H1 (cell line): ENCODE measurements around the gene CKLF. TPM values are rescaled to one million over a fixed set of nuclear protein-coding genes. Genes with fewer than 3 reads are reported as not detected.
A peak's percentile ranks its signal among the peaks of the same experiment; 100 is the strongest.

Experiments used
- EZH2 ChIP-seq: fragments of 200-600 bp; sonication (generic); IDR thresholded peaks from 2 replicates; pipeline ENCODE4 v1.7.1; 2012; ENCODE audit warnings: low read depth, mild to moderate bottlenecking, moderate library complexity, low read length, inconsistent platforms; ENCODE audit not compliant: severe bottlenecking
- SIN3A ChIP-seq, 2 experiments: IDR thresholded peaks in 1 of 2; conservative IDR thresholded peaks in 1 of 2; 2 replicates each; pipeline ENCODE4 v1.6.1; 2011 to 2012; ENCODE audit warnings: low read length in 2 of 2, improper control_type of control experiment in 1 of 2, low read depth in 1 of 2, mild to moderate bottlenecking in 1 of 2
- polyA plus RNA-seq, 7 experiments: library from polyadenylated mRNA; depleted of rRNA in 3 of 7; stranded (reverse) in 5 of 7; unstranded in 2 of 7; fragments of >200 nt in 5 of 7; fragments of 200-250 nt in 2 of 7; gene quantifications; 1 replicate in 5 of 7; 2 replicates in 1 of 7; 4 replicates in 1 of 7; pipeline versions ENCODE4 v1.2.1 to v1.2.3, GENCODE V29; 2011 to 2013; ENCODE audit warnings: missing spikeins in 2 of 7, mixed read lengths in 2 of 7
- total RNA-seq: library from RNA; stranded (reverse); fragmentation: NEBNext Ultra II Directional; extraction: Animal tissue kit (Norgen Biotek cat#: 25700); gene quantifications from 2 replicates; pipeline ENCODE4 v1.2.1, GENCODE V29; 2021

CKLF gene
- total and polyA plus RNA-seq, 2 of the 8 experiments (the other 6 are each of a cell fraction or from before 2014, with no cell fraction given) = 21.1 to 63.5 TPM

DNA sequence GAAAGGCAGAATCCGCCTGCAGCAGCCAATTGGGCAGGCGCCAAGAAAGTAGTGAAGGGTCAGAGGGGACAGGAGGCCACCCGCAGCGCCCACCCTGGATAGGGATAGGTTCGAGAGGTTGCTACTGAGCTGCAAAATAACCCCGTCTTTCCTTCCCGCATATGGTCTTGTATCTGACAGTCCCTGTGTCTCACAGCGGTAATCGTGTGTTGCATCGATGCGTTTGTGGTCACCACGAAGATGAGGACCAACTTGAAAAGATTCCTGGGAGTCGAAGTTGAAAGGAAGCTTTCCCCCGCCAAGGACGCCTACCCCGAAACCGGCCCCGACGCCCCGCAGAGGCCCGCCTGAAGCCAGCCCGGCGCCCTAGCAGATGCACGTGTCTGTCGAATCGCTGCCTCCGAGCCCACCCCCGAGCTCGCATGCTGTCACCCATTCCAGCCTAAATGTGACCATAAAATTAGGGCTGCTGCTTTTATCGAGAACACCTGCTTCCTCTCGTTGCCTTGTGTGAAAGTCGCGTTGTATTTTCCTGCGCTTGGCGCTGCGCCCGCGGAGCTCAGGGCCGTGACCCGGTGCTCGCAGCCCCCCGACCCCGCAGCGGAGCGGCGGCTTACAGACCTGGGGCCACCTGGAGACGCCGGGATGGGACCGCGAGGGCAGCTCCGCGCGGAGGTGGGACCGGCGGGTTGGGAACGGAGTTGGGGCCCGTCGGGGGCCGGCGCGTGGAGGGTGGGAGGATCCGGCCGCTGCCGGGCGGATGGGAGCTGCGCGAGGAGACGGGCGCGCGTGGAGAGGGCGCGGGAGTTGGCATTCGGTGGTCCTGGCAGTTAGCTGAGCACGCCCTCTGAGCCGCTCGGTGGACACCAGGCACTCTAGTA, 26.5 kb downstream of the CKLF start, which contains the start of gene CMTM2 (continued):
- TF ChIP-seq EZH2 = peak; percentile 81
- 0 out of 4 replicates have a peak, but pooled peaks of 1 of the 2 experiments have one; percentile 18 for TF ChIP-seq SIN3A (conservative IDR thresholded peaks at IDR 0.05 in 1 of 2, IDR thresholded peaks at IDR 0.05 in 1 of 2; ENCODE audit: low read depth in 1 of 2, low read length in 2 of 2)
